ENCODE measurements around the gene SLC8A1. TPM values are rescaled to one million over a fixed set of nuclear protein-coding genes. Genes with fewer than 3 reads are reported as not detected.

The SLC8A1 gene
- total RNA-seq, 1 experiment from 2014 or later: 1.7 TPM

DNA sequence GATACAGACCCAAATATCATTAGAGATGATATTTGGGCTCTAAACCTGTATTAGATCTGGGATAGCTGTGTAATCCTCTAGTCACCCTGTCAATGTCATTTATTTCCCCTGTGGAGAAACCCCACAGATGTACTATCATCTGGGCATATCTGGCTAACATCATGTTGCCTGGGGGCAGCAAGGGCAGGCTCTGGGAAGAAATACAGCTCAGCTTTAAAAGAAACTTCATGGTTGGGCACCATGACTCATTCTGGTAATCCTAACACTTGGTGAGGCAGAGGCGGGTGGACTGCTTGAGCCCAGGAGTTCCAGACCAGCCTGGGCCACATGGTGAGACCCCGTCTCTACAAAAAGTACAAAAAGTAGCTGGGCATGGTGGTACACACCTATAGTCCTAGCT is 282.5 kb downstream of the SLC8A1 start:
- DNase-seq: no peak
- no peaks in the 10 kb centered on the region for H3K9me3 ChIP-seq (ENCODE audit: control insufficient read depth, low read depth, low read length)
- H3K4ac ChIP-seq (ENCODE audit: low read depth, low read length): no peak overlapping the region
- no peak overlapping the region for H2BK5ac ChIP-seq (ENCODE audit: insufficient read length, low read length)
- H4K20me1 ChIP-seq (ENCODE audit: control insufficient read depth, insufficient read depth, insufficient read length): no peaks in the 10 kb centered on the region
- no peak overlapping the region for H3K23ac ChIP-seq (ENCODE audit: insufficient read length, low read depth, low read length)
- no peak overlapping the region for H3K9ac ChIP-seq (ENCODE audit: extremely low read depth, insufficient read length, low read length)
- no peak overlapping the region for H2BK20ac ChIP-seq (ENCODE audit: low read depth, low read length, poor library complexity, severe bottlenecking)
- no peak overlapping the region for H4K91ac ChIP-seq (ENCODE audit: insufficient read length, low read depth, low read length)
- no peaks in the 10 kb centered on the region for H3K27me3 Mint-ChIP-seq (ENCODE audit: low read depth)
- no peak overlapping the region for H4K8ac ChIP-seq (replicated peaks; ENCODE audit: insufficient read length, low read depth, low read length)
- H3K27me3 ChIP-seq (ENCODE audit: insufficient read depth, low read length): no peaks in the 10 kb centered on the region
- H3K27ac Mint-ChIP-seq: no peak overlapping the region
- H2AFZ ChIP-seq (ENCODE audit: low read length): no peak overlapping the region
- H3K4me2 ChIP-seq (ENCODE audit: insufficient read depth, insufficient read length, low read length): no peak overlapping the region
- H4K5ac ChIP-seq (ENCODE audit: insufficient read length, low read depth, low read length): no peak overlapping the region
- no peak overlapping the region for H3K18ac ChIP-seq (ENCODE audit: insufficient read length, low read depth, low read length)
- no peaks in the 10 kb centered on the region; a peak in 1 of 7 replicates for H3K36me3 Mint-ChIP-seq (ENCODE audit: insufficient read depth in 1 of 3, low read depth in 3 of 3)
- H3K4me1 Mint-ChIP-seq: peaks cover 0 to 9% of the 10 kb centered on the region in 2 experiments; a peak in 2 of 4 replicates
- no peak overlapping the region for H3K27ac ChIP-seq (ENCODE audit: insufficient read length, low read depth, low read length)
- no peaks in the 10 kb centered on the region for H3K4me1 ChIP-seq (ENCODE audit: insufficient read depth, low read length)
- no peak overlapping the region for H3K14ac ChIP-seq (ENCODE audit: insufficient read depth, low read length)
- H2AK5ac ChIP-seq (ENCODE audit: insufficient read length, low read length): no peak overlapping the region
- no peak overlapping the region for H3T11ph ChIP-seq (ENCODE audit: low read length)
- H2BK12ac ChIP-seq (ENCODE audit: insufficient read length, low read depth, low read length): no peak overlapping the region
- H3K56ac ChIP-seq (ENCODE audit: insufficient read length, low read depth, low read length): no peak overlapping the region
- H3K9me3 Mint-ChIP-seq: no peaks in the 10 kb centered on the region; a peak in 1 of 5 replicates
- no peak overlapping the region for H3K4me3 Mint-ChIP-seq
- no peaks in the 10 kb centered on the region for H3K23me2 ChIP-seq (ENCODE audit: insufficient read length, low read depth, low read length, poor library complexity, severe bottlenecking)
- no peak overlapping the region for H2BK15ac ChIP-seq (ENCODE audit: low read depth, low read length)
- no CpG with 5 or more reads among the region's 2 CpGs for WGBS (ENCODE audit: extremely low coverage, insufficient read length, low lambda C conversion rate)
- no peak overlapping the region for H2BK120ac ChIP-seq (ENCODE audit: low read depth, low read length, poor library complexity, severe bottlenecking)
- H3K79me1 ChIP-seq (ENCODE audit: insufficient read depth, low read depth, low read length, poor library complexity, severe bottlenecking): no peaks in the 10 kb centered on the region
- no peaks in the 10 kb centered on the region for H3K79me2 ChIP-seq (ENCODE audit: insufficient read depth, low read length)
- TF ChIP-seq CTCF (conservative IDR thresholded peaks at IDR 0.05): no peak

Measured in H9 (cell line).